Measurements from ENCODE around the gene ATP1B3.
A peak's percentile ranks its signal among the peaks of the same experiment; 100 is the strongest.
"Not testable (repeated sequence)": the region's sequence is repeated elsewhere in the genome, so short reads cannot be mapped to it uniquely, and the experiment has no call there.

ATP1B3 gene

GRCh38 chr3:141909986-141910385, 33.5 kb downstream of the ATP1B3 start:
- DNase-seq: not testable (repeated sequence)

DNA sequence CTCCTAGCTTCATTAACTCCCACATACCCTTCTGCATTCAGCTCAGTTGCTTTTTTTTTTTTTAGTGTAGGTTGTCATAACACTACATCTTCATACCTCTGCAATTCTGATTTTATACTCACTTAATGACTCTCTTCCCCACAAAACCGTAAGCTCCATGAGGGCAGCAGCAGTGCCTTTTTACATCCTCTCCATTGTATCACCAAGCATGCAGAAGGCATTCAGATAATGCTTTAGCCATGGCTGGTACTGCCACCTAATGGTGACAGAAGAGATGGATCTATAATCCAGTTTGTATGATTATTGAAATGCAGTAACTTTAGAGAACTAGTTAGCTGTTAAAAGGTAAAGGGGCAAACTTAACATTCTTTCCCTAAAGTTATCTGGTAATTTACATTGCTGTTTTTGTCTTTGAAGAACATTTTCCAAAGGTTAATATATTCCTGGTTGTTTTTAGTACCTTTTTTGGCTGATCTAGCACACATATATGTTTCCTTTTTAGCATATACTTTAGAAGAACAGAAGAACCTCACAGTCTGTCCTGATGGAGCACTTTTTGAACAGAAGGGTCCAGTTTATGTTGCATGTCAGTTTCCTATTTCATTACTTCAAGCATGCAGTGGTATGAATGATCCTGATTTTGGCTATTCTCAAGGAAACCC, 36.8 kb downstream of the ATP1B3 start:
- peak; percentile 58 for DNase-seq

- no peak for DNase-seq
Observed at GRCh38 chr3:141914311-141914710, 37.9 kb downstream of the ATP1B3 start.

DNA sequence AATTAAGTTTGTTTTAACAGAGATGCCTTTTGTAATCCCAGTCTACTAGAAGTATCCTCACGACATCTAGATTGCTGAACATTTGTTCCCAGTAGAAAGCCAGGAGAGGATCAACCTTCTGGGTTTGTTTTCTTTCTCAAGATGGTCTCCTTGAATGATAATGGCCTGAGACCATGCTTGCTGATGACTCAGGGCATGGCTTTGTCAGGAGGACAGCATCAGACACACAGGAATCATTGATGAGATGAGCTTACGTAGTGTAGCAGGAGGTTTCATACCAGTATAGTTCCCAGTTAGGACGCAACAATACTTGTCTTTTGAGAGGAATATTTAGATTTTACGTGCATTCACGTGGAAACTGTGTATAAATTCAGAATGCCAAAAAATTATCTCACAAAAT, 38.6 kb downstream of the ATP1B3 start:
- DNase-seq: no peak

DNA sequence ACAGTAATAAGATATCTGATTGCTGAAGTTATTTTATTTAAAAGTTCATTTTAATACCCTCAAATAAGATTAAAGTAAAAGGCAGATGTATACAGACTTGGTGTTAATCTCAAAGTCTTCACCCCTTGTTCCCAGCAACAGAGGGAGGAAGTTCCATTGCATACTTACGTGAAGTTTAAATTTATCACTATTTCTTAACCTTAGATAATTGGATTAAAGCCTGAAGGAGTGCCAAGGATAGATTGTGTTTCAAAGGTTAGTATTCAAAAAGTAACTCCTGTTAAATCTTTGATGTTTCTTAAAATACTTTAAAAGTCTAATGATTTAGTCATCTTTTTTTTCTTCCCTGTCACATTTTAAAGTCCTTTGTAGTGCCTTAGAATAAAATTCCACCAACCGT, 39.3 kb downstream of the ATP1B3 start:
- no peak for DNase-seq

- peak; percentile 90 for DNase-seq
Observed at GRCh38 chr3:141920701-141921100, 44.3 kb downstream of the ATP1B3 start.

DNA sequence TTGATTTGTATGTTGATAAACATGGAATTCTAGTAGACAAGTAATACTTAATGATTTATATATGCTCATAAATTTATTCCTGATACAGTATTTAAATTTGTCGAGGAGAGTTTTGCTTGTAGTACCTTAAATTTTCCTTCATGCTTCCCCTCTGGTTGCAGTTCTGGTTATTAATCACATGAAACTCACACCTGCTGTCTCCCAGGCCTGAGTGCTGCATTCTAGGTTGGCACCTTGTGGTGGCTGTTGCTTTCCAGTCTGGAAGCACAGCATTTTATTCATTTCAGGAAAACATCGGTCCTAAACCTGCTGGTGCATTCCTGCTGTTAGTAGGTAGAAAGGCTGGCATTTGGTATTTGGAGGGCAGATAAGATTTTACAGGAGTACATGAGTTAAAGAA, 44.9 kb downstream of the ATP1B3 start:
- DNase-seq: peak; percentile 45

DNA sequence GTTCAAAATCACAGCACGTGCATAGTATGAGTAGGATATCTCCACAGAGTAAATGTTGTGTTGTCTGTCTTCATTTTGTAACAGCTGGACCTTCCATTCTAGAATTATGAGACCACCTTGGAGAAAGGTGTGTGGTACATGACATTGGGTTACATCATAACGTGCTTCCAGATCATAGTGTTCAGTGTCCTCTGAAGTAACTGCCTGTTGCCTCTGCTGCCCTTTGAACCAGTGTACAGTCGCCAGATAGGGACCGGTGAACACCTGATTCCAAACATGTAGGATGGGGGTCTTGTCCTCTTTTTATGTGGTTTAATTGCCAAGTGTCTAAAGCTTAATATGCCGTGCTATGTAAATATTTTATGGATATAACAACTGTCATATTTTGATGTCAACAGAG, 49.2 kb downstream of the ATP1B3 start:
- DNase-seq: not testable (repeated sequence)

- no peak for DNase-seq
Observed at GRCh38 chr3:141926929-141927328, 50.5 kb downstream of the ATP1B3 start.

- DNase-seq: no peak
Observed at GRCh38 chr3:141928631-141929270, 52.3 kb downstream of the ATP1B3 start.

GRCh38 chr3:141929341-141929995, 53.0 kb downstream of the ATP1B3 start:
- DNase-seq: no peak

DNA sequence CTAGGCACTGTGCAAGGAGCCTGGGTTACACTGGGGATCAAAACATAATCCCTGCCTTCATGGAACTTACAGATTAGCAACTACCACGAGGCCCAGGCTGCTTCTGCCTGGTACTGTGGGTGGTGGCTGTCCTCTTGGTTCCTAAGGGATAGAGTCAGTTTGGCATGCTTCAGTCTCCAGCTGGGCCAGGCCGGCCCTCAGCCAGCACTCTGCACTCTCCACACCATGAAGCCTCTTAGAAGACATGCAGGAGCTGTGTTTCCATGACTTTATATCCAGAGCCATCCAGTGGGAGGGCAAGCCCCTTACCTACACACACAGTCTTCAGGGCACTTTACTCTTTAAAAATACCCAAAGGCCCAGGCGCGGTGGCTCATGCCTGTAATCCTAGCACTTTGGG, 54.4 kb downstream of the ATP1B3 start:
- no peak for DNase-seq

DNA sequence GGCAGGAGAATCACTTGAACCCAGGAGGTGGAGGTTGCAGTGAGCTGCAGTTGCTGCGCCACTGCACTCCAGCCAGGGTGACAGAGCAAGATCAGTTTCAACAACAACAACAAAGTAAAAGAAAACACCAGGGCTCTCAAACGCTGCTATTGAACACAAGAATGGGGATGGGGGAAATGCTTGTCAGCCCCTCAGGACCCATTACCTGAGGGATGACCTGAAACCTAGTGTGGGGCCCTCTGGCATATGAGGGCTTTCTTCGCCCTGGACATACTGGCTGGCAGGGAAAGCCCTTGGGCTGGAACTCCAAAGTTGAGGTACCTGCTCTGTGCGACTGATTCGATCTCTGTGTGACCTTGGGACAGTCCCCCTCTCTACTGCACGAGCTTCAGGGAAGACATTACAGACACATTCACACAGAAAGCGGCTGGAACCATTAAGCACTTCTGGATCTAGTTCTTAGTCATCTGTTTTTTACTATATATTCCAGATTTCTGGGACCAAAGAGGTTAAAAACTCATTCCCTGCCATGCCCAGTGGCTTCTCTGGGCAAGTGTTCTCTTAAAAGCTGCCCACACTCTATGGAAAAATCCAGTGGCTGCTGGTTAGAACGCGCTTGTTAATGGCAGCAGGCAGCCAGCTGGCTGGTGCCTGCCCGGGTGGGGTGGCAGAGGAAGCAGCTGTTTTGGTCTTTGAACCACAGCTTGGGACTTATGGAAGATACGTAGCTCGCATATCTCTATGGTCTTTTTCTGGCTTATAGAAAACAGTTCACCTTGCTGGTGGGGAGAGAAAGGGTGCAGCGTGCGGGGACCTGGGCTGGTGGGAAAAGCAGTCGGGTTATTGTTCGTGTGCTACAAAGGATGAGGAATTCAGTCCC, 57.2 kb downstream of the ATP1B3 start:
- peak; percentile 45 for DNase-seq

DNA sequence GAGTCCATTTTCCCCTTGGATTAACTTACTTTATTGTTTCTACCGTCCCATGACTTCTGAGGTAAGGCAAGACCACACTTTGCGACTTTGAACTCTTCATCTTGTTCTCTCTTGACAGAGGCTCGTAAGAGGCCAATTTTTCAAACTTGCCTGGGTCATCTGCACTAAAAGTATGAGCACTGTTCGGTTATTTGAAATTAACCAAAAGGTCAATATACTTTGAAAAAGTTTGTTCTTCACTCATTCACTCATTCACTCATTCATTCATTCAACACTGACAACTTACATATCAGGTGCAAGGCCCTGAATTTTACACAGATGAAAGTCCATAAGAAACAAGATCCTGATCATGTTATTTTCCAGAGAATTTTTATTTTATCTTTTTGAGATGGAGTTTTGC, 57.9 kb downstream of the ATP1B3 start:
- DNase-seq: no peak

DNA sequence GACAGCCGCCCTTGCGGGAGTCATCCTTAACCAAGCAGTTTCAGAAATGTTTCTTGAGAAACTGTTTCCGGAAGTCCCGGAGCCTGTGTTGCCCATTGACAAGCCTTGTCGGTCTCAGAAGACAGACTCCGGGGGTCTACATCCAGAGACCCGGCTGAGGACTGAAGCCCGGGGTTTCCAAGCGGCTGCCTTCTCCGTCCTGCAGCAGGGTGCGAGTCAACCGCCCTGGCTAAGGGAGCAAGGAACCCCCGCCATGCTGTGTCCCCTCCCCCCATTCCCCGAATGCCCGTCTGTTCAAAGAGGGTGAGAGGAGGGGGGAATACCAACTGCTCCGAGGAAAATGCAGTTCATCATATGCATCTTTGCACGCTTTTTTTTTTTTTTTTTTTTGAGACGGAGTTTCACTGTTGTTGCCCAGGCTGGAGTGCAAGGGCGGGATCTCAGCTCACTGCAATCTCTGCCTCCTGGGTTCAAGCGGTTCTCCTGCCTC, 61.6 kb downstream of the ATP1B3 start:
- DNase-seq: no peak

- no peak for DNase-seq
Observed at GRCh38 chr3:141939759-141940158, 63.3 kb downstream of the ATP1B3 start.

DNA sequence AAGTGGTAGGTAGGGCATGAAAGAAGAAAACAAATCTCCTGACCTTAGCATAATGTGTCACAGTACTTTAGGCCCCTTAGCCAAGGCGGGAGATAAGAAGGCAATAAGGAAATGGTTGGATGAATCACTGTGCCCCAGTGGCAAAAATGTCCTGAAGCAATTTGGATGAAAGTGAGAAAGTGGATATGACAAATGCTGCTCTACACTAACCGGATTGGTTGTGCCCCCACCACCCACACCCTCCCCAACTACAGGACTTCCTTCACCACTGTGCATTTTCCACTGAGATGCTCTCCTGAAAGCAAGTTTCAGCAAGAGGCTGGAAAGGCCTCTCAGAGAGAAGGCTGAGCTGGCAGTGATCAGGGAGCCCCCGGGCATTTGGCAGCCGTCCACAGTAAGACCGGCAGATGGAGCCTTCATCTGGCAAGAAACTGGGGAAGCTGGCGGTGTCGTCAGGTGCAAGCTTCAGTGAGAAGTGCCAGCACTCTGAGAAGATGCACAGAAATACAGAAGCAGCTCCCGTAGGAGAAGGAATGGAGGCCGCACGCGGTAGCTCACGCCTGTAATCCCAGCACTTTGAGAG, 63.8 kb downstream of the ATP1B3 start:
- peak; percentile 75 for DNase-seq

- no peak for DNase-seq
Observed at GRCh38 chr3:141941093-141941492, 64.7 kb downstream of the ATP1B3 start.

DNA sequence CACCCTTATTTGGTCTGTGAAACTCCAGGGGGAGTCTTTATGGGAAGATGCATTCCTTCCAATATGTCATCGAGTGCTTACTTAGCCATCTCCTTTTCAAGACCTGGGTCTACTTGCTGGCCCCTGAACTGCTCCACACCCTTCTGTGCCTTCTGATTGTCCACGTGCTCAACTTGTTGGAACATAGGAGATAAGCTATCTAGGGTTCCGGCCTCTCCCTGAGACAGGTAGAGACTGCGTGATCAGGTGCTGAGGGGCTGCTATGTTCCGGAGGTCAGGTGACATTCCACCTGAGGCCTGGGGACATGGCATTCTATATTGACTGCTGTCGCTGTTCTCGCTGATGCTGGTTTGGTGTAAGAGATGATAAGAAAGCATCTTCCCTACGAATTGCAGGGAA, 65.6 kb downstream of the ATP1B3 start:
- no peak for DNase-seq

GRCh38 chr3:141945726-141946485, 69.5 kb downstream of the ATP1B3 start:
- DNase-seq: no peak

GRCh38 chr3:141949399-141949798, 73.0 kb downstream of the ATP1B3 start:
- no peak for DNase-seq

GRCh38 chr3:141949972-141950371, 73.5 kb downstream of the ATP1B3 start:
- no peak for DNase-seq
